A673 (cell line): ENCODE data around the gene PLEKHG3.

Source experiments
- EZH2 ChIP-seq: fragments of 200-600 bp; sonication (generic); IDR thresholded peaks from 2 replicates; pipeline ENCODE4 v1.6.1; 2017; ENCODE audit warnings: borderline replicate concordance, low read depth, mild to moderate bottlenecking, mixed read lengths, antibody characterized with exemption, low read length; ENCODE audit not compliant: poor library complexity, severe bottlenecking
- TF ChIP-seq, protein P1 (sequence below): fragments of 300-800, 200-600 bp; sonication (generic); conservative IDR thresholded peaks from 2 replicates; pipeline ENCODE4 v1.5.1; 2017; ENCODE audit warnings: low read depth, mild to moderate bottlenecking, antibody characterized with exemption, low read length, moderate library complexity, mixed read lengths

DNA sequence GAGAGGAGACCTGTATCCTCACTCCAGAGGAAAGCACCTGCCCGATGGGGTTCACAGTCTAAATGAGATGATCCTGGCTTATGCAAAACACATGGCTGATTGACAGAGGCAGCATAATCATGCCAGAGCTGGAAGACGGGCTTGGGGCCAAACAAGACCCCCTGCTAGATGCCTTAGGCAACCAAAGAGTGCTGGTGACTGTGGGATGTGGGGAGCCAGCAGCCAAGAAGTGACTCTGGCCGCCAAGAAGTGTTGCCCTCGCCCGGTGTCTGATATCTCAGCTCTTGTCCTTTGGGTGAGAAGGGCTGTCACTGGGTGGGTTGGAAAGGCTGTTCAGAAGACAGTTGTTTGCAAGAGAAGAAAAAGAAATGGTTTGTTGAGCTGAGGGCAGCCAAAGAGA lies 56.7 kb downstream of the PLEKHG3 start:
- no peak for TF ChIP-seq EZH2
- TF ChIP-seq, protein P1, sequence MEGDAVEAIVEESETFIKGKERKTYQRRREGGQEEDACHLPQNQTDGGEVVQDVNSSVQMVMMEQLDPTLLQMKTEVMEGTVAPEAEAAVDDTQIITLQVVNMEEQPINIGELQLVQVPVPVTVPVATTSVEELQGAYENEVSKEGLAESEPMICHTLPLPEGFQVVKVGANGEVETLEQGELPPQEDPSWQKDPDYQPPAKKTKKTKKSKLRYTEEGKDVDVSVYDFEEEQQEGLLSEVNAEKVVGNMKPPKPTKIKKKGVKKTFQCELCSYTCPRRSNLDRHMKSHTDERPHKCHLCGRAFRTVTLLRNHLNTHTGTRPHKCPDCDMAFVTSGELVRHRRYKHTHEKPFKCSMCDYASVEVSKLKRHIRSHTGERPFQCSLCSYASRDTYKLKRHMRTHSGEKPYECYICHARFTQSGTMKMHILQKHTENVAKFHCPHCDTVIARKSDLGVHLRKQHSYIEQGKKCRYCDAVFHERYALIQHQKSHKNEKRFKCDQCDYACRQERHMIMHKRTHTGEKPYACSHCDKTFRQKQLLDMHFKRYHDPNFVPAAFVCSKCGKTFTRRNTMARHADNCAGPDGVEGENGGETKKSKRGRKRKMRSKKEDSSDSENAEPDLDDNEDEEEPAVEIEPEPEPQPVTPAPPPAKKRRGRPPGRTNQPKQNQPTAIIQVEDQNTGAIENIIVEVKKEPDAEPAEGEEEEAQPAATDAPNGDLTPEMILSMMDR: no peak
